Tibial nerve (tissue), 4 donors: Measurements from ENCODE around the gene TCF7L1. TPM values are rescaled to one million over a fixed set of nuclear protein-coding genes. Genes with fewer than 3 reads are reported as not detected.

ENCODE experiments used
- DNase-seq, 2 donors: peaks; one replicate each; pipeline ENCODE4 v3.0.0-alpha.2; 2019; ENCODE audit warnings: low spot score in 2 of 2
- H3K27ac ChIP-seq, 4 donors: fragments of 200-600 bp; sonication (generic) in 3 of 4; one replicate each; pipeline ENCODE4 v1.5.1; 2017 to 2019; ENCODE audit warnings: mild to moderate bottlenecking in 1 of 4
- H3K27me3 ChIP-seq, 2 donors: fragments of 200-600 bp; sonication (generic) in 1 of 2; one replicate each; pipeline versions ENCODE4 v1.5.1 to v1.6.0; 2017 to 2019
- H3K36me3 ChIP-seq, 3 donors: fragments of 200-600 bp; sonication (generic); one replicate each; pipeline ENCODE4 v1.5.1; 2018 to 2019
- H3K4me1 ChIP-seq, 4 donors: fragments of 200-600 bp; sonication (generic) in 3 of 4; one replicate each; pipeline ENCODE4 v1.5.1; 2017 to 2019
- H3K4me3 ChIP-seq, 4 donors: fragments of 200-600 bp; sonication (generic) in 3 of 4; one replicate each; pipeline ENCODE4 v1.5.1; 2017 to 2019; ENCODE audit warnings: mild to moderate bottlenecking in 1 of 4, moderate library complexity in 1 of 4
- H3K9me3 ChIP-seq, 4 donors: fragments of 200-600 bp; sonication (generic) in 3 of 4; one replicate each; pipeline ENCODE4 v1.5.1; 2017 to 2019
- EP300 ChIP-seq, 2 donors: sonication (generic); formaldehyde crosslinking; IDR thresholded peaks; one replicate each; pipeline ENCODE4 v1.6.1; 2017; ENCODE audit warnings: antibody characterized with exemption in 2 of 2, mild to moderate bottlenecking in 1 of 2
- POLR2A ChIP-seq, 2 donors: fragments of 450-650 bp; IDR thresholded peaks; one replicate each; pipeline ENCODE4 v1.6.1; 2017; ENCODE audit warnings: antibody characterized with exemption in 2 of 2, mild to moderate bottlenecking in 2 of 2, moderate library complexity in 2 of 2
- WGBS, 2 donors: methylation state at CpG; one replicate each; pipeline ENCODE4 v1.1.5; 2018; 5-methylcytosine and 5-hydroxymethylcytosine counted together
- total RNA-seq, 4 donors: library from RNA; depleted of rRNA; stranded (reverse); fragments of >200 nt; gene quantifications; one replicate each; pipeline ENCODE4 v1.1.0, GENCODE V29; 2016
- TF ChIP-seq, protein P1 (sequence below), 5 experiments: fragments of 200-600 bp in 3 of 5; fragments of 450-650 bp in 2 of 5; sonication (generic) in 3 of 5; IDR thresholded peaks; one replicate each; pipeline ENCODE4 v1.5.1; 2016 to 2019; ENCODE audit warnings: antibody characterized with exemption in 5 of 5, mild to moderate bottlenecking in 3 of 5, moderate library complexity in 2 of 5

Gene TCF7L1
- total RNA-seq, 4 donors from 2014 or later, result 3.7 to 14.1 (median 7.1) TPM

GRCh38 chr2:85177031-85177824 lies 44.0 kb downstream of the TCF7L1 start:
- Histone ChIP-seq H3K4me1 (peaks cover 0 to 64% (median 7%) of the 10 kb centered on the region in 4 donors), H3K4me3 (no peak overlapping the region), H3K27me3 (no peaks in the 10 kb centered on the region), H3K27ac (no peak overlapping the region), H3K9me3 (no peaks in the 10 kb centered on the region), H3K36me3 (no peaks in the 10 kb centered on the region)
- no peak for DNase-seq
- TF ChIP-seq POLR2A (IDR thresholded peaks at IDR 0.05) (no peak), EP300 (IDR thresholded peaks at IDR 0.05) (no peak)
- TF ChIP-seq, protein P1, sequence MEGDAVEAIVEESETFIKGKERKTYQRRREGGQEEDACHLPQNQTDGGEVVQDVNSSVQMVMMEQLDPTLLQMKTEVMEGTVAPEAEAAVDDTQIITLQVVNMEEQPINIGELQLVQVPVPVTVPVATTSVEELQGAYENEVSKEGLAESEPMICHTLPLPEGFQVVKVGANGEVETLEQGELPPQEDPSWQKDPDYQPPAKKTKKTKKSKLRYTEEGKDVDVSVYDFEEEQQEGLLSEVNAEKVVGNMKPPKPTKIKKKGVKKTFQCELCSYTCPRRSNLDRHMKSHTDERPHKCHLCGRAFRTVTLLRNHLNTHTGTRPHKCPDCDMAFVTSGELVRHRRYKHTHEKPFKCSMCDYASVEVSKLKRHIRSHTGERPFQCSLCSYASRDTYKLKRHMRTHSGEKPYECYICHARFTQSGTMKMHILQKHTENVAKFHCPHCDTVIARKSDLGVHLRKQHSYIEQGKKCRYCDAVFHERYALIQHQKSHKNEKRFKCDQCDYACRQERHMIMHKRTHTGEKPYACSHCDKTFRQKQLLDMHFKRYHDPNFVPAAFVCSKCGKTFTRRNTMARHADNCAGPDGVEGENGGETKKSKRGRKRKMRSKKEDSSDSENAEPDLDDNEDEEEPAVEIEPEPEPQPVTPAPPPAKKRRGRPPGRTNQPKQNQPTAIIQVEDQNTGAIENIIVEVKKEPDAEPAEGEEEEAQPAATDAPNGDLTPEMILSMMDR (IDR thresholded peaks at IDR 0.05), result no peak
- 91 to 92% methylated on average over 7 of the region's 7 CpGs for WGBS, 2 donors

- TF ChIP-seq EP300 (IDR thresholded peaks at IDR 0.05) (no peak), POLR2A (IDR thresholded peaks at IDR 0.05) (no peak)
- TF ChIP-seq, protein P1 (IDR thresholded peaks at IDR 0.05), result no peak
- peaks cover 0 to 64% (median 7%) of the 10 kb centered on the region in 4 donors for H3K4me1 ChIP-seq
Measured at GRCh38 chr2:85178154-85178553, 45.0 kb downstream of the TCF7L1 start.

GRCh38 chr2:85178980-85179411 lies 45.8 kb downstream of the TCF7L1 start:
- 60 to 76% methylated on average over 5 of the region's 5 CpGs for WGBS, 2 donors
- Histone ChIP-seq H3K27ac (no peak overlapping the region), H3K4me1 (peaks cover 0 to 58% (median 7%) of the 10 kb centered on the region in 4 donors), H3K4me3 (no peak overlapping the region), H3K27me3 (no peaks in the 10 kb centered on the region), H3K36me3 (no peaks in the 10 kb centered on the region), H3K9me3 (no peaks in the 10 kb centered on the region)
- TF ChIP-seq EP300 (IDR thresholded peaks at IDR 0.05), result no peak
- TF ChIP-seq, protein P1 (IDR thresholded peaks at IDR 0.05), result no peak
- TF ChIP-seq POLR2A (IDR thresholded peaks at IDR 0.05), result no peak
- DNase-seq, result no peak

More at GRCh38 chr2:85178154-85178553, 45.0 kb downstream of the TCF7L1 start:
- no peaks in the 10 kb centered on the region for H3K9me3 ChIP-seq
- WGBS, 2 donors, result 92 to 100% methylated on average over 1 of the region's 1 CpG
- no peaks in the 10 kb centered on the region for H3K27me3 ChIP-seq
- no peak overlapping the region for H3K27ac ChIP-seq
- DNase-seq, result no peak
- no peaks in the 10 kb centered on the region for H3K36me3 ChIP-seq
- H3K4me3 ChIP-seq, result no peak overlapping the region

- 41% methylated on average over 3 of the region's 3 CpGs for whole genome bisulfite sequencing, 2 donors
- no peak for DNase-seq
Measured at GRCh38 chr2:85179541-85179940, 46.3 kb downstream of the TCF7L1 start.

GRCh38 chr2:85180322-85181133 lies 47.3 kb downstream of the TCF7L1 start:
- Histone ChIP-seq H3K4me1 (peaks cover 0 to 43% (median 4%) of the 10 kb centered on the region in 4 donors), H3K36me3 (no peaks in the 10 kb centered on the region), H3K27me3 (no peaks in the 10 kb centered on the region), H3K27ac (no peak overlapping the region), H3K4me3 (no peak overlapping the region), H3K9me3 (no peaks in the 10 kb centered on the region)
- 79 to 86% methylated on average over 12 of the region's 12 CpGs for WGBS, 2 donors
- DNase-seq, result no peak
- TF ChIP-seq EP300 (IDR thresholded peaks at IDR 0.05) (no peak), POLR2A (IDR thresholded peaks at IDR 0.05) (no peak)
- TF ChIP-seq, protein P1 (IDR thresholded peaks at IDR 0.05), result no peak

More at GRCh38 chr2:85179541-85179940, 46.3 kb downstream of the TCF7L1 start:
- Histone ChIP-seq H3K27ac (no peak overlapping the region), H3K9me3 (no peaks in the 10 kb centered on the region), H3K36me3 (no peaks in the 10 kb centered on the region), H3K27me3 (no peaks in the 10 kb centered on the region), H3K4me3 (no peak overlapping the region), H3K4me1 (peaks cover 0 to 53% (median 7%) of the 10 kb centered on the region in 4 donors)
- no peak for TF ChIP-seq EP300 (IDR thresholded peaks at IDR 0.05)
